T follicular helper cell (primary cell): ENCODE results near the gene ZC3H7A.
"Not testable (repeated sequence)": the region's sequence is repeated elsewhere in the genome, so short reads cannot be mapped to it uniquely, and the experiment has no call there.

Experiments used
- DNase-seq: peaks from one replicate; pipeline ENCODE4 v3.0.0-alpha.2; 2020; ENCODE audit warnings: low read depth
- total RNA-seq, 2 experiments: gene quantifications; one replicate each; lab custom pipeline; 2026; lab: John Stamatoyannopoulos, UW

ZC3H7A gene, protein sequence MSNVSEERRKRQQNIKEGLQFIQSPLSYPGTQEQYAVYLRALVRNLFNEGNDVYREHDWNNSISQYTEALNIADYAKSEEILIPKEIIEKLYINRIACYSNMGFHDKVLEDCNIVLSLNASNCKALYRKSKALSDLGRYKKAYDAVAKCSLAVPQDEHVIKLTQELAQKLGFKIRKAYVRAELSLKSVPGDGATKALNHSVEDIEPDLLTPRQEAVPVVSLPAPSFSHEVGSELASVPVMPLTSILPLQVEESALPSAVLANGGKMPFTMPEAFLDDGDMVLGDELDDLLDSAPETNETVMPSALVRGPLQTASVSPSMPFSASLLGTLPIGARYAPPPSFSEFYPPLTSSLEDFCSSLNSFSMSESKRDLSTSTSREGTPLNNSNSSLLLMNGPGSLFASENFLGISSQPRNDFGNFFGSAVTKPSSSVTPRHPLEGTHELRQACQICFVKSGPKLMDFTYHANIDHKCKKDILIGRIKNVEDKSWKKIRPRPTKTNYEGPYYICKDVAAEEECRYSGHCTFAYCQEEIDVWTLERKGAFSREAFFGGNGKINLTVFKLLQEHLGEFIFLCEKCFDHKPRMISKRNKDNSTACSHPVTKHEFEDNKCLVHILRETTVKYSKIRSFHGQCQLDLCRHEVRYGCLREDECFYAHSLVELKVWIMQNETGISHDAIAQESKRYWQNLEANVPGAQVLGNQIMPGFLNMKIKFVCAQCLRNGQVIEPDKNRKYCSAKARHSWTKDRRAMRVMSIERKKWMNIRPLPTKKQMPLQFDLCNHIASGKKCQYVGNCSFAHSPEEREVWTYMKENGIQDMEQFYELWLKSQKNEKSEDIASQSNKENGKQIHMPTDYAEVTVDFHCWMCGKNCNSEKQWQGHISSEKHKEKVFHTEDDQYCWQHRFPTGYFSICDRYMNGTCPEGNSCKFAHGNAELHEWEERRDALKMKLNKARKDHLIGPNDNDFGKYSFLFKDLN
- 62.8 to 84.7 reads per million in 2 experiments for total RNA-seq

- DNase-seq: peak; percentile 88
Observed at GRCh38 chr16:11797166-11797956, at the start of gene ZC3H7A. ZC3H7A (minus strand) TSS chr16:11797258; CDS start chr16:11782354, 14,904 bp downstream.

DNA sequence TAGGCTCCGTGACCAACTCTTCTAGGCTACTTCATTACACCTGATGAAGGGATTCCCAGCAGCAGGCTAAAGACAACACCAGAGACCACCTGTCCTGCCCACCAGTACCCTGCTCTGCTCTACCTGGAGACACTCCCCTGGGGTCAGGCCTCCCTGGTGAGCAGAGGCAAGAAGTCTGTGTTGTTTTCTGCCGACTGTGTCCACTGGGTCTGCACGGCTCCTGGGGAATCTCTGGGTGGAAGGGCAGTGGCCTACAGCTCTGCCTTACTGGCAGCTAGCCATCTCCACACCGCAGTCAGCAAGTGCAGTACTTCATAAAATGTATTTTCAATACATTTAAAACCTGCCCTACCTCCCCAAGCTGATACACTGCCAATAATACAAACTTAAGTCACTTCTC, 47.4 kb upstream of the ZC3H7A start:
- DNase-seq: no peak

DNA sequence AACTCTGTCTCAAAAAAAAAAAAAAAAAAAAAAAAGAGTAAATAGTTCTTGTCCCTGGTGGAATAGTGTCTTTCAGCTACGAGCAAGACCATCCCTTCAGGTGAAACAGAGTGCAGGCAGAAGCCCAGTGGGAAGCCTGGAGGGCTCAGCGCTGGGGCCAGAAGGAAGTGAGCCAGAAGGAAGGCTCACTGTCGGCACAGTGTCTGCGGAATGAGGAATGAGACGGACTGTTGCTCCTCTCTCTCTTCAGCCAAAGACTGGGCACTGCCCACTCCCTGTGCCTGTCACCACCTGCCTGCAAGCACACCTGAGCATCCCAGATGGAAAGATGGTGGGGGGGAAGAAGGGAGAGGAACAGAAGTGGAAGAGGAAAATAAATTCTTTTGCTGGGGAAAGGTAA, 46.8 kb upstream of the ZC3H7A start:
- DNase-seq: no peak

GRCh38 chr16:11843206-11843605, 46.1 kb upstream of the ZC3H7A start:
- DNase-seq: no peak

GRCh38 chr16:11841026-11841425, 44.0 kb upstream of the ZC3H7A start:
- no peak for DNase-seq

DNA sequence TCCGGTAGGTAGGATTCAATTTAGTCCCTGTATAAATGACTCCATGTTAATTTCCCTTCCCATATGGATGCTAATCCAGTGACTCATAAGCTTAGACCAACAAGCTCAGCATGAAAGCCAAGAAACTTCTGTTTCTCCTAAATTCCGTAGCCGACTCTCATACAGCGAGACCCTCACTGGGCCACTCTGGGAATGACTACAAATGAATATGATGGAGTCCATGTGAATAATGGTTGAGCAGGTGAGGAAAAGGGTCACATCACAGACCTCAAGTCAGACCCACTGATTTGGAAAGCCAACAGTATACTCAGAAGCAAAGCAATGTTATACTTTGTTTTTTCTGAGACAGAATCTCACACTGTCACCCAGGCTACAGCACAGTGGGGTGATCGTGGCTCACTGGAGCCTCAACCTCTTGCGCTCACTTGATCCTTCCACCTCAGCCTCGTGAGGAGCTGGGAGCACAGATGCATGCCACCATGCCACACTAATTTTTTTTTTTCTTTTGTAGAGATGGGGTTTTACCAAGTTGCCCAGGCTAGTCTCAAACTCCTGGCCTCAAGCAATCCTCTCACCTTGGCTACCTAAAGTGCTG, 39.7 kb upstream of the ZC3H7A start:
- no peak for DNase-seq

- DNase-seq: no peak
Observed at GRCh38 chr16:11835891-11836649, 39.0 kb upstream of the ZC3H7A start.

GRCh38 chr16:11835309-11835708, 38.3 kb upstream of the ZC3H7A start:
- DNase-seq: no peak

GRCh38 chr16:11833951-11834695, 37.1 kb upstream of the ZC3H7A start:
- no peak for DNase-seq

DNA sequence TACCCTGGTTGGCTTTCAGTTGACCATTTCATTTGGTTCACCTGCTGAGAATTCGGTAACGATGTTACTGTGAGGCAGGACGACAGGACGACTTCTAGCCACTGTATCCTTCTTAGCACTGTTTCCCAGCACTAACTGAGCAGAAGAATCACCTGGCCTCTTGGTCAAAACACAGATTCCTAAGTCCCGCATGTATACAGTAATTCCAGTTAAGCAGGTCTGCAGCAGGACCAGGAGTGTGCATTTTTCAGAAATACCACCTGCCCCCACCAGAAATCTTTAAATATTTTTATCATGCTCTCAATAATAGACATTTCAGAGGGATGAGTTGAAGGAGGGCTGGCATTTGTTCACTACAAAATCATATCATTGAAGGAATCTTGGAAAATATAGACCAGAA, 31.6 kb upstream of the ZC3H7A start:
- no peak for DNase-seq

GRCh38 chr16:11825520-11826165, 28.6 kb upstream of the ZC3H7A start:
- not testable (repeated sequence) for DNase-seq

DNA sequence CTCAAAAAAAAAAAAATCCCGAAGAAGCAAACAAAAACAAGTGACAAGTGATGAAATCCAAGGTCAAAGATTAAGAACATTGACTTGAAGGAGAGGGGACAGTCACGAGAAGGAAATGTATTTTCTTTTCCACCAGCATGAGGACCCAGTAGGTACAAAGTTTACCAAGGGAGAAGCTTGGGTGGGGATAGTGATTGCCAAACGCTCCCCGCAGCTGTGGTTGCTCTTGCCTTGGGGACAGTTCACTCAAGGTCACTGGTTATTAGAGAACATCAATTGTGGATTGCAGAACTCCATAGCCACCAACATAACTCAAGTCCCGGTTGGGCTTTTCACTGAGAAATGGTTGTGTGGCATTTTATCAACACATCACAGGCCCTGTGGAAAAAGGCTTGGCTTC, 27.3 kb upstream of the ZC3H7A start:
- no peak for DNase-seq

DNA sequence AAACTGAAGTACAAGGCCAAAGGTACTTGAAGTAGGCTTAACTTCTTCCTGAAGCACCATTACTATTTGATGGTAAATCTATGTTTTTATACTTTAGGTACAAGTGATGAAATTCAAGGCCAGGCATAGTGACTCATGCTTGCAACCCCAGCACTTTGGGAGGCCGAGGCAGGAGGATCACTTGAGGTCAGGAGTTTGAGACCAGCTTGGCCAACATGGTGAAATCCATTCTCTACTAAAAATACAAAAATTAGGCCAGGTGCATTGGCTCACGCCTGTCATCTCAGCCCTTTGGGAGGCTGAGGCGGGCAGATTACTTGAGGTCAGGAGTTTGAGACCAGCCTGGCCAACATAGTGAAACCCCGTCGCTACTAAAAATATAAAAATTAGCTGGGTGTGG, 26.6 kb upstream of the ZC3H7A start:
- not testable (repeated sequence) for DNase-seq

DNA sequence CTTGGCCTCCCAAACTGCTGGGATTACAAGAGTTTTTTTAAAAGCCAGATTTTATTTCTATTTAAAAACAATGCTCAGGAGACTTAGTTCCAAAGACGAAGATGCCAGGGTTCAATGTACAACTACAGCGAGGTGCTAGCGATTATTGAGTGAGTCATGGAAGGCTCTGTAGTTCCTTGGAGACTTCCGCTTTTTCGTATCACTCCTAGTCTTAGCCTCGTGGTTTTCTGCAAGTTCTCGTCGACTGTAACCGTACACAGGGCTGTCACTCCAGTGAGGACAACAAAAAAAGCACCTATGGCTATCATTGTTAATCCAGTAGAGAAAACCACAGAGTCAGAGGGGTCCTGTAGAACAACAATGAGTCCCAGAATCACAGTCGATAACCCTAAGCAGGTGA, 22.7 kb upstream of the ZC3H7A start:
- DNase-seq: no peak

- not testable (repeated sequence) for DNase-seq
Observed at GRCh38 chr16:11818970-11819369, 21.9 kb upstream of the ZC3H7A start.

DNA sequence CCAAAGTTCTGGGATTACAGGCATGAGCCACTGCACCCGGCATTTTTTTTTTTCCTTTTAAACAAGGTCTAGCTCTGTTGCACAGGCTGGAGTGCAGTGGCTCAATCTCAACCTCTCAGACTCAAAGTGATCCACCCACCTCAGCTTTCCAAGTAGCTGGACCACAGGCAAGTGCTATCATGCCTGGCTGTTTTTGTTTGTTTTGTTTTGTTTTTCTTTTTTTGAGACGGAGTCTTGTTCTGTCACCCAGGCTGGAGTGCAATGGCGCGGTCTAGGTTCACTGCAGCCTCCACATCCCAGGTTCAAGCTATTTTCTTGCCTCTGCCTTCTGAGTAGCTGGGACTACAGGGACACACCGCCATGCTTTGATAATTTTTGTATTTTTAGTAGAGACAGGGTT, 19.1 kb upstream of the ZC3H7A start:
- no peak for DNase-seq

- DNase-seq: not testable (repeated sequence)
Observed at GRCh38 chr16:11814800-11815199, 17.7 kb upstream of the ZC3H7A start.

- DNase-seq: no peak
Observed at GRCh38 chr16:11806721-11807120, 9.7 kb upstream of the ZC3H7A start.

DNA sequence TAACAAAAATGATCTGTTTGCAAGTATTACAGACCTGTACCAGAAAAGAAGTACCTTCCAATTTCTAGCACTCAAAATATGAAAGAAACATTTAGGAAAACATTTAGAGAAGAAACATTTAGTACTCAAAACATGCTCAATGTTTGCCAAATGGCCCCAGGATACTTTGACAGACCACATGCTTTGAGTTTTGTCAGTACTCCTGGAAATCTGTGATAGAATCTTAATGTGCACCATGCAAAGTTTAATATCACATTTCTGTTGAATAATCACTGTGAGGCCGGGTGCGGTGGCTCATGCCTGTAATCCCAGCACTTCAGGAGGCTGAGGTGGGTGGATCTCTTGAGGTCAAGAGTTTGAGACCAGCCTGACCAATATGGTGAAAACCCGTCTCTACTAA, 8.5 kb upstream of the ZC3H7A start:
- DNase-seq: no peak
